ENCODE measurements around the gene MIPOL1.

MIPOL1 gene

GRCh38 chr14:37340353-37340752 lies 142.6 kb downstream of the MIPOL1 start (continued):
- TF ChIP-seq ZNF18 (tag by site-specific recombination; IDR thresholded peaks at IDR 0.05) (no peak), ZNF311 (tag by site-specific recombination; IDR thresholded peaks at IDR 0.05; ENCODE audit: borderline replicate concordance) (no peak), ZNF324 (tag by site-specific recombination; IDR thresholded peaks at IDR 0.05) (no peak), ZNF558 (tag by site-specific recombination; IDR thresholded peaks at IDR 0.05) (no peak), ZNF302 (tag by site-specific recombination; IDR thresholded peaks at IDR 0.05; ENCODE audit: low read depth) (no peak), GLIS1 (tag by site-specific recombination; IDR thresholded peaks at IDR 0.05) (no peak), HOXC10 (CRISPR knock-in tag; IDR thresholded peaks at IDR 0.05) (no peak), HIC1 (tag by site-specific recombination; IDR thresholded peaks at IDR 0.05) (no peak), PATZ1 (tag by site-specific recombination; IDR thresholded peaks at IDR 0.05) (no peak)

GRCh38 chr14:37343307-37344094 lies 145.8 kb downstream of the MIPOL1 start:
- H3K9me3 ChIP-seq (ENCODE audit: control insufficient read depth, insufficient read depth, low read depth, low read length), result peaks cover 5% of the 10 kb centered on the region
- H3K36me3 ChIP-seq (ENCODE audit: control insufficient read depth in 2 of 2, insufficient read depth in 1 of 2, low read length in 2 of 2), result no peaks in the 10 kb centered on the region; a peak in 1 of 3 replicates
- POLR2A ChIA-PET, result no interaction called here
- H3K4me1 ChIP-seq (ENCODE audit: control insufficient read depth, insufficient read depth, low read length), result no peaks in the 10 kb centered on the region
- no peak overlapping the region for H3K4me3 ChIP-seq (ENCODE audit: low read depth, low read length)
- no peak overlapping the region for H3K27ac ChIP-seq (ENCODE audit: extremely low read depth, low read depth, low read length)
- CTCF ChIA-PET, result no interaction called here
- TF ChIP-seq ZNF544 (tag by site-specific recombination; IDR thresholded peaks at IDR 0.05), result no peak
- no peak for TF ChIP-seq ZNF19 (tag by site-specific recombination; IDR thresholded peaks at IDR 0.05; ENCODE audit: low read depth)
- TF ChIP-seq ZNF423 (tag by site-specific recombination; IDR thresholded peaks at IDR 0.05), result no peak
- no peak for TF ChIP-seq ZNF510 (tag by site-specific recombination; IDR thresholded peaks at IDR 0.05; ENCODE audit: insufficient replicate concordance)
- TF ChIP-seq ZNF138 (tag by site-specific recombination; IDR thresholded peaks at IDR 0.05; ENCODE audit: borderline replicate concordance), result no peak
- no peak for TF ChIP-seq KLF8 (tag by site-specific recombination; IDR thresholded peaks at IDR 0.05)
- TF ChIP-seq ZNF670 (tag by site-specific recombination; IDR thresholded peaks at IDR 0.05; ENCODE audit: low read depth), result no peak
- TF ChIP-seq ZNF324 (tag by site-specific recombination; IDR thresholded peaks at IDR 0.05), result no peak
- TF ChIP-seq ZNF580 (tag by site-specific recombination; IDR thresholded peaks at IDR 0.05), result no peak
- no peak for TF ChIP-seq ZSCAN4 (tag by site-specific recombination; IDR thresholded peaks at IDR 0.05)
- TF ChIP-seq HOXA7 (CRISPR knock-in tag; IDR thresholded peaks at IDR 0.05; ENCODE audit: borderline replicate concordance), result no peak
- no peak for TF ChIP-seq GLIS2 (tag by site-specific recombination; IDR thresholded peaks at IDR 0.05)
- TF ChIP-seq ZNF175 (tag by site-specific recombination; IDR thresholded peaks at IDR 0.05), result no peak
- no peak for TF ChIP-seq ZNF16 (tag by site-specific recombination; IDR thresholded peaks at IDR 0.05; ENCODE audit: low read depth)
- TF ChIP-seq CTCF (tag by site-specific recombination; IDR thresholded peaks at IDR 0.05), result no peak
- no peak for TF ChIP-seq MEIS1 (CRISPR knock-in tag; IDR thresholded peaks at IDR 0.05; ENCODE audit: borderline replicate concordance)
- no peak for TF ChIP-seq ZNF654 (tag by site-specific recombination; IDR thresholded peaks at IDR 0.05; ENCODE audit: low read depth)
- no peak for TF ChIP-seq ZNF623 (tag by site-specific recombination; IDR thresholded peaks at IDR 0.05)
